GM12878 (cell line): ENCODE data around the gene MRPS25. TPM values are rescaled to one million over a fixed set of nuclear protein-coding genes. Genes with fewer than 3 reads are reported as not detected.
A peak's percentile ranks its signal among the peaks of the same experiment; 100 is the strongest.

Experiments used
- ATAC-seq: fragments of 200-7000 bp; cut with Tn5 transposase; 3 replicates; pipeline ENCODE4 v1.9.1; 2020; ENCODE audit warnings: mild to moderate bottlenecking, moderate library complexity
- BruUV-seq: library from RNA; stranded (reverse); fragments of 400-500 nt; replicated peaks from 2 replicates; lab custom pipeline; 2021; lab: Mats Ljungman, UMichigan
- CTCF ChIA-PET: fragments of 300-600 bp; sonication (Branson Sonifier 250); formaldehyde crosslinking; extraction: SDS; loops from one replicate; lab custom pipeline; 2021; ENCODE audit warnings: inconsistent platforms; lab: Yijun Ruan, JAX
- POLR2A ChIA-PET: fragments of 350-600 bp; formaldehyde crosslinking; extraction: SDS; loops from one replicate; lab custom pipeline; 2021; ENCODE audit warnings: inconsistent platforms; lab: Charles Lee
- RAD21 ChIA-PET: fragments of 300-600 bp; sonication (Branson Sonifier 250); formaldehyde crosslinking; loops from one replicate; lab custom pipeline; 2023; ENCODE audit warnings: antibody characterized with exemption; ENCODE audit not compliant: unreplicated experiment; lab: Charles Lee
- SMC1A ChIA-PET: fragments of 300-600 bp; sonication (Branson Sonifier 250); formaldehyde crosslinking; loops from one replicate; lab custom pipeline; 2023; ENCODE audit not compliant: unreplicated experiment, uncharacterized antibody; lab: Charles Lee
- DNase-seq: peaks from one replicate; pipeline ENCODE4 v3.0.0-alpha.2; 2011; ENCODE audit warnings: low read depth, low spot score
- FAIRE-seq: peaks from 3 replicates; lab custom pipeline; 2011; peaks lifted over from hg19 to GRCh38; lab: Jason Lieb, UNC
- H2AFZ ChIP-seq: 2 replicates; pipeline ENCODE4 v1.6.0; 2011; ENCODE audit warnings: low read depth, low read length, control low read depth; ENCODE audit not compliant: control insufficient read depth
- H3K27ac ChIP-seq: 2 replicates; pipeline ENCODE4 v1.5.1; 2011; ENCODE audit warnings: control low read depth; ENCODE audit not compliant: control insufficient read depth, insufficient read depth
- H3K27me3 ChIP-seq, 2 experiments: replicated peaks in 1 of 2; 2 replicates each; pipeline versions ENCODE4 v1.6.0 to v1.6.1; 2011; ENCODE audit warnings: low read length in 1 of 2; ENCODE audit not compliant: control insufficient read depth in 2 of 2, insufficient read depth in 2 of 2
- H3K36me3 ChIP-seq, 2 experiments: 2 replicates each; pipeline ENCODE4 v1.5.1; 2011; ENCODE audit warnings: low read length in 1 of 2; ENCODE audit not compliant: control insufficient read depth in 2 of 2, insufficient read depth in 2 of 2
- H3K4me1 ChIP-seq: 2 replicates; pipeline ENCODE4 v1.6.1; 2011; ENCODE audit warnings: mild to moderate bottlenecking, low read length, moderate library complexity, mixed read lengths; ENCODE audit not compliant: control insufficient read depth, insufficient read depth
- H3K4me2 ChIP-seq: 2 replicates; pipeline ENCODE4 v1.6.0; 2011; ENCODE audit warnings: control low read depth; ENCODE audit not compliant: control insufficient read depth, insufficient read depth
- H3K4me3 ChIP-seq: fragments of 200-600 bp; sonication (generic); 2 replicates; pipeline ENCODE4 v1.5.1; 2016
- H3K79me2 ChIP-seq: 2 replicates; pipeline ENCODE4 v1.6.0; 2011; ENCODE audit warnings: low read length; ENCODE audit not compliant: control insufficient read depth, insufficient read depth
- H3K9ac ChIP-seq: 2 replicates; pipeline ENCODE4 v1.8.0; 2011; ENCODE audit warnings: low read length, control low read depth, mixed read lengths; ENCODE audit not compliant: control insufficient read depth, insufficient read depth
- H3K9me3 ChIP-seq: replicated peaks from 3 replicates; pipeline ENCODE4 v1.5.1; 2011; ENCODE audit warnings: mild to moderate bottlenecking, low read length; ENCODE audit not compliant: control insufficient read depth, insufficient read depth
- H4K20me1 ChIP-seq: 2 replicates; pipeline ENCODE4 v1.6.0; 2011; ENCODE audit not compliant: control insufficient read depth, insufficient read depth
- CBX3 ChIP-seq: fragments of 200-600 bp; sonication (generic); IDR thresholded peaks from 2 replicates; pipeline ENCODE4 v1.6.1; 2016; ENCODE audit warnings: low read depth, borderline replicate concordance
- CBX5 ChIP-seq: sonication (generic); IDR thresholded peaks from 2 replicates; pipeline ENCODE4 v1.6.1; 2016; ENCODE audit warnings: low read depth, moderate library complexity, mild to moderate bottlenecking, inconsistent platforms
- CHD1 ChIP-seq: IDR thresholded peaks from 2 replicates; pipeline ENCODE4 v1.6.1; 2012; ENCODE audit warnings: low read depth, low read length, improper control_type of control experiment
- EP300 ChIP-seq, 2 experiments: fragments of 150-350 bp in 1 of 2; IDR thresholded peaks; 2 replicates each; pipeline ENCODE4 v1.6.1; 2011 to 2012; ENCODE audit warnings: low read depth in 2 of 2, low read length in 2 of 2, borderline replicate concordance in 1 of 2, improper control_type of control experiment in 1 of 2, inconsistent platforms in 1 of 2; ENCODE audit not compliant: control insufficient read depth in 1 of 2
- EZH2 ChIP-seq: IDR thresholded peaks from 2 replicates; pipeline ENCODE4 v1.6.1; 2012; ENCODE audit warnings: low read depth, mild to moderate bottlenecking, control low read depth, inconsistent platforms, low read length, borderline replicate concordance; ENCODE audit not compliant: control insufficient read depth
- HDAC6 ChIP-seq: fragments of 200-600 bp; sonication (generic); IDR thresholded peaks from one replicate; pipeline ENCODE4 v1.8.0; 2017; ENCODE audit warnings: antibody characterized with exemption; ENCODE audit not compliant: unreplicated experiment
- KLF5 ChIP-seq: fragments of 450-650 bp; IDR thresholded peaks from 2 replicates; pipeline ENCODE4 v1.6.1; 2014; ENCODE audit warnings: mild to moderate bottlenecking; ENCODE audit not compliant: partially characterized antibody
- PML ChIP-seq: IDR thresholded peaks from 2 replicates; pipeline ENCODE4 v1.6.1; 2012; ENCODE audit warnings: low read length, inconsistent platforms
- SIN3A ChIP-seq: IDR thresholded peaks from 2 replicates; pipeline ENCODE4 v1.6.1; 2012; ENCODE audit warnings: low read depth, low read length, improper control_type of control experiment
- SMAD1 ChIP-seq: fragments of 450-650 bp; IDR thresholded peaks from 2 replicates; pipeline ENCODE4 v1.6.1; 2018; ENCODE audit warnings: mild to moderate bottlenecking, low read depth; ENCODE audit not compliant: partially characterized antibody
- ZNF207 ChIP-seq: fragments of 450-650 bp; IDR thresholded peaks from 2 replicates; pipeline ENCODE4 v1.6.1; 2014; ENCODE audit warnings: antibody characterized with exemption, mild to moderate bottlenecking, borderline replicate concordance
- WGBS: methylation state at CpG from one replicate; pipeline ENCODE4 v1.1.6; 2016; ENCODE audit warnings: low lambda C conversion rate; ENCODE audit not compliant: insufficient replicate concordance, insufficient coverage; ENCODE audit errors: missing lambda C conversion rate; 5-methylcytosine and 5-hydroxymethylcytosine counted together
- in situ Hi-C: fragments of 300-500 bp; cut with MboI; formaldehyde crosslinking; loops from 9 replicates; pipeline ENCODE4 v1.14.3; 2018; ENCODE audit warnings: mixed read lengths
- intact Hi-C: fragments of 100-400 bp; cut with micrococcal nuclease; formaldehyde crosslinking; loops from one replicate; pipeline ENCODE4 v1.14.2; 2022; ENCODE audit not compliant: unreplicated experiment
- polyA plus RNA-seq, 11 experiments: library from polyadenylated mRNA; depleted of rRNA in 4 of 11; unstranded in 6 of 11; stranded (reverse) in 5 of 11; fragments of >200 nt; fragmentation: Nextera tagmentation in 4 of 11; fragmentation: Illumina TruSeq in 1 of 11; extraction: Ambion mirVana in 4 of 11; extraction: Trizol in 1 of 11; gene quantifications; 1 replicate in 1 of 11; 2 replicates in 10 of 11; pipeline versions ENCODE4 v1.2.1 to v1.2.3, GENCODE V29; 2011 to 2016; ENCODE audit warnings: inconsistent platforms in 2 of 11, missing spikeins in 2 of 11, low read depth in 1 of 11
- total RNA-seq, 4 experiments: library from RNA; depleted of rRNA in 3 of 4; stranded (reverse); fragments of >200 nt in 3 of 4; fragmentation: Illumina TruSeq in 1 of 4; extraction: Trizol in 1 of 4; gene quantifications; 2 replicates each; pipeline versions ENCODE4 v1.2.1 to v1.2.3, GENCODE V29; 2013 to 2021
- TF ChIP-seq, protein P1 (sequence below): IDR thresholded peaks from 2 replicates; pipeline ENCODE4 v1.6.1; 2012; ENCODE audit warnings: mild to moderate bottlenecking, low read depth, low read length
- TF ChIP-seq, protein P2 (sequence below): IDR thresholded peaks from 2 replicates; pipeline ENCODE4 v1.6.1; 2011; ENCODE audit warnings: mild to moderate bottlenecking, low read depth, low read length, moderate library complexity; ENCODE audit not compliant: insufficient replicate concordance
- TF ChIP-seq, protein P3 (sequence below): IDR thresholded peaks from 2 replicates; pipeline ENCODE4 v1.6.1; 2012; ENCODE audit warnings: low read depth, low read length, improper control_type of control experiment
- TF ChIP-seq, protein P4 (sequence below): IDR thresholded peaks from 2 replicates; pipeline ENCODE4 v1.6.1; 2012; ENCODE audit warnings: low read length, inconsistent platforms

Gene MRPS25
- total and polyA plus RNA-seq, 10 of the 15 experiments (the other 5 are each of a cell fraction or from before 2014, with no cell fraction given): 17.0 to 114 (median 62.2) TPM

DNA sequence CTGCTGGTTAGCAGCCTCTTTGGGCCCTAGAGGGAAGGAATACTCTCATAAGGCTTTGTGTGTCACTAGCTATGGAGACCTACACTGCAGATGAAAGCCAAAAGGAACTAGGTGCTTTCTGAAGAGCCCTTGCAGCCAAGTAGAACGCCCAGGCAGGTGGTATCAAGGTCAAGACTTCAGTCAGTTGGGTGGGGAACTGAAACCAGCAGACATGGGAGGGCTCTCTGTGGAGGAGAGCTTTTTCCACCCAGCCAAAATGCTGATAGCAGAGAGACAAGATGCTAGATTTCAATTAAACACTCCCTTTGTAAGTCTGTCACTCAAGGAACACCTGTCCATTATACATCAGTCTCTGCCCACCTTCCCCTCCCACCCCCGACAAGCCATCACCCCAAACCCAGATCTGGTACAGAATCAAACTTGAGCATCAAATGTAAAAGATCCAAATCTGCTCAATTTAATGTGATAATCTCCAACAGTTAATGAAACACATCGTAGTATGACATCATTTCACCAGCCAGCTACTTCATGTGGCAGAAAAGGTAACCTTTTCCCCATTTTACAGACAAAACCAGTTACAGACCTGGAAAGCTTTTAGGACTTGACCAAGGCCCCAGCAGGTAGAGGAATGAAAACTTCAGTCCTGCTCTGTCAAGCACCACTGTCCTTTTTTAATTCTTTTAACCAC lies 14.6 kb downstream of the MRPS25 start:
- intact Hi-C loops (loop anchor here (2.0 to 5.0 kb wide), 3 partner anchors 48 to 126 kb away; partner anchors contain the start of genes NR2C2 and RBSN), in situ Hi-C loops (no loop called here)
- peak; percentile 95 for FAIRE-seq
- TSS peak; percentile 39 for BruUV-seq
- ChIA-PET POLR2A (interaction anchor here (0.7 to 4.7 kb wide), 6 partner anchors 14 to 159 kb away, joined by 3 to 30 read pairs (median 4); partner anchors contain the start of genes MRPS25, NR2C2 and RBSN), CTCF (interaction anchor here (0.8 to 4.2 kb wide), 24 partner anchors 10 to 450 kb away, joined by 3 to 50 read pairs (median 4); partner anchors contain the start of genes CAPN7, MRPS25 and RBSN), RAD21 (interaction anchor here (0.6 to 3.3 kb wide), 11 partner anchors 14 to 418 kb away, joined by 3 to 30 read pairs (median 3); partner anchors contain the start of genes MRPS25 and NR2C2), SMC1A (interaction anchor here (1.1 to 3.5 kb wide), 16 partner anchors 8 to 334 kb away, joined by 3 to 22 read pairs (median 4); partner anchors contain the start of genes MRPS25 and RBSN)
- no peak overlapping the region for H2AFZ ChIP-seq
- H3K36me3 ChIP-seq: peaks cover 25 to 42% of the 10 kb centered on the region in 2 experiments
- peak overlapping the region; percentile 41; the same call in 1 of the 2 replicates for H3K4me3 ChIP-seq
- H3K79me2 ChIP-seq: peaks cover 23% of the 10 kb centered on the region
- ATAC-seq: peak; percentile 89
- no peak overlapping the region; the same call in 1 of the 2 replicates for H3K9ac ChIP-seq
- H3K27me3 ChIP-seq: no peaks in the 10 kb centered on the region
- H3K4me2 ChIP-seq: peak overlapping the region; percentile 81
- no peaks in the 10 kb centered on the region for H4K20me1 ChIP-seq
- peak; percentile 72 for DNase-seq
- 2% methylated on average over 3 of the region's 3 CpGs for WGBS
- H3K4me1 ChIP-seq: peaks cover 38% of the 10 kb centered on the region
- H3K27ac ChIP-seq: peak overlapping the region; percentile 71
- no peaks in the 10 kb centered on the region; the same call in 1 of the 3 replicates for H3K9me3 ChIP-seq
- TF ChIP-seq EZH2 (no peak), ZNF207 (no peak), CHD1 (no peak), CBX5 (no peak), PML (peak; percentile 75), CBX3 (no peak), SMAD1 (no peak), SIN3A (no peak), HDAC6 (no peak), KLF5 (no peak), EP300 (IDR thresholded peaks at IDR 0.05; ENCODE audit: borderline replicate concordance in 1 of 2, control insufficient read depth in 1 of 2, low read depth in 2 of 2, low read length in 2 of 2) (peak in 1 of 2 experiments; percentile 83; a peak in 2 of 4 replicates)
- TF ChIP-seq, protein P1, sequence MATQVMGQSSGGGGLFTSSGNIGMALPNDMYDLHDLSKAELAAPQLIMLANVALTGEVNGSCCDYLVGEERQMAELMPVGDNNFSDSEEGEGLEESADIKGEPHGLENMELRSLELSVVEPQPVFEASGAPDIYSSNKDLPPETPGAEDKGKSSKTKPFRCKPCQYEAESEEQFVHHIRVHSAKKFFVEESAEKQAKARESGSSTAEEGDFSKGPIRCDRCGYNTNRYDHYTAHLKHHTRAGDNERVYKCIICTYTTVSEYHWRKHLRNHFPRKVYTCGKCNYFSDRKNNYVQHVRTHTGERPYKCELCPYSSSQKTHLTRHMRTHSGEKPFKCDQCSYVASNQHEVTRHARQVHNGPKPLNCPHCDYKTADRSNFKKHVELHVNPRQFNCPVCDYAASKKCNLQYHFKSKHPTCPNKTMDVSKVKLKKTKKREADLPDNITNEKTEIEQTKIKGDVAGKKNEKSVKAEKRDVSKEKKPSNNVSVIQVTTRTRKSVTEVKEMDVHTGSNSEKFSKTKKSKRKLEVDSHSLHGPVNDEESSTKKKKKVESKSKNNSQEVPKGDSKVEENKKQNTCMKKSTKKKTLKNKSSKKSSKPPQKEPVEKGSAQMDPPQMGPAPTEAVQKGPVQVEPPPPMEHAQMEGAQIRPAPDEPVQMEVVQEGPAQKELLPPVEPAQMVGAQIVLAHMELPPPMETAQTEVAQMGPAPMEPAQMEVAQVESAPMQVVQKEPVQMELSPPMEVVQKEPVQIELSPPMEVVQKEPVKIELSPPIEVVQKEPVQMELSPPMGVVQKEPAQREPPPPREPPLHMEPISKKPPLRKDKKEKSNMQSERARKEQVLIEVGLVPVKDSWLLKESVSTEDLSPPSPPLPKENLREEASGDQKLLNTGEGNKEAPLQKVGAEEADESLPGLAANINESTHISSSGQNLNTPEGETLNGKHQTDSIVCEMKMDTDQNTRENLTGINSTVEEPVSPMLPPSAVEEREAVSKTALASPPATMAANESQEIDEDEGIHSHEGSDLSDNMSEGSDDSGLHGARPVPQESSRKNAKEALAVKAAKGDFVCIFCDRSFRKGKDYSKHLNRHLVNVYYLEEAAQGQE: no peak
- TF ChIP-seq, protein P2, sequence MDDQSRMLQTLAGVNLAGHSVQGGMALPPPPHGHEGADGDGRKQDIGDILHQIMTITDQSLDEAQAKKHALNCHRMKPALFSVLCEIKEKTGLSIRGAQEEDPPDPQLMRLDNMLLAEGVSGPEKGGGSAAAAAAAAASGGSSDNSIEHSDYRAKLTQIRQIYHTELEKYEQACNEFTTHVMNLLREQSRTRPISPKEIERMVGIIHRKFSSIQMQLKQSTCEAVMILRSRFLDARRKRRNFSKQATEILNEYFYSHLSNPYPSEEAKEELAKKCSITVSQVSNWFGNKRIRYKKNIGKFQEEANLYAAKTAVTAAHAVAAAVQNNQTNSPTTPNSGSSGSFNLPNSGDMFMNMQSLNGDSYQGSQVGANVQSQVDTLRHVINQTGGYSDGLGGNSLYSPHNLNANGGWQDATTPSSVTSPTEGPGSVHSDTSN: no peak
- TF ChIP-seq, protein P3, sequence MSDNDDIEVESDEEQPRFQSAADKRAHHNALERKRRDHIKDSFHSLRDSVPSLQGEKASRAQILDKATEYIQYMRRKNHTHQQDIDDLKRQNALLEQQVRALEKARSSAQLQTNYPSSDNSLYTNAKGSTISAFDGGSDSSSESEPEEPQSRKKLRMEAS: no peak
- TF ChIP-seq, protein P4, sequence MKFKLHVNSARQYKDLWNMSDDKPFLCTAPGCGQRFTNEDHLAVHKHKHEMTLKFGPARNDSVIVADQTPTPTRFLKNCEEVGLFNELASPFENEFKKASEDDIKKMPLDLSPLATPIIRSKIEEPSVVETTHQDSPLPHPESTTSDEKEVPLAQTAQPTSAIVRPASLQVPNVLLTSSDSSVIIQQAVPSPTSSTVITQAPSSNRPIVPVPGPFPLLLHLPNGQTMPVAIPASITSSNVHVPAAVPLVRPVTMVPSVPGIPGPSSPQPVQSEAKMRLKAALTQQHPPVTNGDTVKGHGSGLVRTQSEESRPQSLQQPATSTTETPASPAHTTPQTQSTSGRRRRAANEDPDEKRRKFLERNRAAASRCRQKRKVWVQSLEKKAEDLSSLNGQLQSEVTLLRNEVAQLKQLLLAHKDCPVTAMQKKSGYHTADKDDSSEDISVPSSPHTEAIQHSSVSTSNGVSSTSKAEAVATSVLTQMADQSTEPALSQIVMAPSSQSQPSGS: no peak
